Frontal cortex (tissue), 4 donors: Measurements from ENCODE around the gene AHSA1. TPM values are rescaled to one million over a fixed set of nuclear protein-coding genes. Genes with fewer than 3 reads are reported as not detected.
A peak's percentile ranks its signal among the peaks of the same experiment; 100 is the strongest.

Experiments
- DNase-seq, 2 donors: peaks; one replicate each; pipeline ENCODE4 v3.0.0; 2012; ENCODE audit warnings: low spot score in 2 of 2
- FAIRE-seq: peaks from 2 replicates; lab custom pipeline; 2012; peaks lifted over from hg19 to GRCh38; lab: Jason Lieb, UNC
- total RNA-seq: library from RNA; depleted of rRNA; stranded (reverse); fragments of >200 nt; gene quantifications from one replicate; pipeline ENCODE4 v1.2.3, GENCODE V29; 2014
- donor health status: control.
- donor health status: control.
- donor health status: control.

AHSA1 gene
- total RNA-seq, 1 donor from 2014 or later = 107 TPM

GRCh38 chr14:77470224-77470870 lies 12.5 kb downstream of the AHSA1 start:
- FAIRE-seq = no peak
- DNase-seq = no peak

DNA sequence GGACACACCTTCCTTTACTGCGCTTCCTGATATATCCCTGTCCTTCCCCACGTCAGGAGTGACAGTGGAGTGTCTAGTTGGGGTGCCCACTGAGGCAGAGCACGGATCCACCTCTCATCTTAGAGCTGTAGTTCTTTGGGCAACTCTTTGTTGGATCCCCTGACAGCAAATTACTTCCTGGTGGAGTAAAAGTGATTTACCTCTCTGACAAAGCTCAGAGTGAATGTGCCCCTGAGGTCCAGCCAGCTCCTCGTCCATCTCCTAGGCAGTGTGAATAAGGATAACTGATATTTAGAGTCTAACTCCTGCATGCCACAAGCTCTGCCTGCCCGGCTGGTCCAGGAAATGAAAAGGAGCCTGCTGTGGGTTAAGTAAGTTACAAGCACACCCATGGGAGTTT lies 16.0 kb downstream of the AHSA1 start:
- no peak for FAIRE-seq
- DNase-seq = no peak

DNA sequence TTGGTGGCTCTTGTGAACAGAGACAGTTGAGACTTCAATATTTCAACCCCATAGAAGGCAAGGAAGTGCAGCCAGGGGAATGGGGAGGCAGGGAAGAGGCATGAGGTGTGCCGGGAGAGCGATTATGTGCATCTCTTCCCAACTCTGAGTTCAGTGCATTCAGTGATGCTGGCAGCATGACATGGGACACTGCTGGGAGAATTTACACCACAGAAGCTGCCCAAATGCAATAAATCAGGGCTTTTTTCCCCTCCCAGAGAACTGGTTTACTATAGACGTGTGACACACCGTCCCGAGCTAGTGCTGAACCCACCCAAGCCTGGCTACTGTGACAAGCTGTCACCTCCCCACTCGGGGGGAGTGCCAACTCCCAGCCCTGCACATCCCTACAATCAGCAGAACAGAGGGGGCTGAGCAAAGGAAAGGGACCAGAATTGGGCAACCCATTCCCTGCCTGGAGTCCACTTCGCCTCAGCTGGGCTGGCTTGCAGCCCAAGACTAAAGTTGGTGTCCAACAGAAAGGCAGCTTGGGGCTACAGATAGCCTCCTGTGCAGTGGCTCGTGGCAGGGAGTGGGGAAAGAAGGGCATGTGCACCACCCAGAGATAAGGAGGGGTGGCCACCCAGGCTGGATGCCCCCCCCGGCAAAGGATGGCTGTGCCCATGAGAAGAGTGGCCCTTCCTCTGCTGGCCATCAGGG lies 16.7 kb downstream of the AHSA1 start:
- no peak for FAIRE-seq
- DNase-seq = no peak

DNA sequence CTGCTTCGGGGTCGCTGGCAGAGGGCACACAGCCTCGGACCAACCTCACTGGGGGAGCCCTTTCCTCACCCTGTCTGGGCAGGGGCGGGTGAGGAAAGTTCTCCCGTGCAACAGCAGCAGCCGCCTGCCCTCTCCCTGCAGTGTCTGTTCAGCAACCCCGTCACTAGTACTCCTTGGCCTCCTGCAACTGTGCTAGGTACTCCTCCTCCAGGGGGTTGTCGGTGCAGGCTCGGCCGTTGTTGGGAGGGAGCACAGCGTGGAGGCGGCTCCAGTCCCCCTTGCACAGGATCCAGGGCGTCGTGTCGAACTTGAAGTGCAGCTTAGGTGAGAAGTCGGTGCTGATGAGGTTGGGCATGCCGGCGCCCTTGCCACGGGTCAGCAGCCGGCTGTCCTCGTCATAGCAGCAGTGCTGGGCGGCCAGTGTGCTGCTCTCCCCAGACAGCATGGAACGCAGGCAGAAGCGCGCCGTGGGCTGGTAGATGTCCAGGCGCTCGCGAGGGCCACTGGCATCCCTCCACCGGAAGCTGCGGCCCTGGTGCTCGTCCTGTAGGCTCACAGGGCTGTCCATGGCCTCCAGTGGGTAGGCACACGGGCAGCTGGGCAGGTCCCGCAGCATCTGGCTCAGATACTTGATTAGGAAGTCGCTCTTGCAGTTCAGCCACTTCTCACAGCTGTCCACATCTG lies 17.7 kb downstream of the AHSA1 start:
- no peak for FAIRE-seq
- DNase-seq = no peak

- FAIRE-seq = no peak
- no peak for DNase-seq
These were observed 20.1 kb downstream of the AHSA1 start for GRCh38 chr14:77478029-77478428.

DNA sequence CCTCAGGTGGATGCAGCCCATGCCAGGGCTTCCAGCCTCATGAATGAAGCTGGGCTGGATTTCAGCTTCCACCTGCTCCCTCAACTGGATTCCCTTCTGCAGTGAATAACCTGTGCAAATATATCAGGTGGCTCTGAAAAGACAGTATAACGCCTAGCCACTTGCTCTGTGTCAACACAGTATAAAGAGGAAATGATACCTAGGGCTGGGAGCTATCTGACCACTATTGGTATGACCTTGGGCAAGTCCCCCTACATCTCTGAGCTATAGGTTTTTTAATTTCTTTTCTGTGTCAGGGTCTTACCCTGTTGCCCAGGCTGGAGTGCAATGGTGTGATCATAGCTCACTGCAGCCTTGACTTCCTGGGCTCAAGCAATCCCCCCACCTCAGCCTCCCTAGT lies 20.9 kb downstream of the AHSA1 start:
- FAIRE-seq (no peak), DNase-seq (no peak)

DNA sequence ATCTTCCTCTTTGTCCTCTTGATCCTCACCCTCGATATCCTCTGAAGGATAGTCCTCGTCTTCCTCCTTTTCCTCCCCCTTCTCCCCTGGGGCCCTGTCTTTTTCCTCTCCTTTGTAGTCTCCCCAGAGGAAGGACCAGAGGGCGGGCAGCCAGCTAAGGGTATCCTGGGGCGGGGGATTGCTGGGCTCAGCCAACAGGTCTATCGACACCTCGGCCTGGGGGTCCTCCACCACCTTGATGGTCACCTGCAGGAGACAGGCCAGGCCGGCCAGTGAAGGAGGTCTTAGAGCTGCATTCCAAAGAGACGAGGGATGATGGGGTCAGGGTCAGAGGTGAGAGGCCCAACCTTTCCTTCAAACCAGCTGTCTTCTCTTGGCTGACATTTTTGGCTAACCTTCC lies 24.5 kb downstream of the AHSA1 start:
- FAIRE-seq = no peak

GRCh38 chr14:77485256-77485655 lies 27.4 kb downstream of the AHSA1 start:
- FAIRE-seq (no peak), DNase-seq (no peak)

More for the DNA sequence above, 24.5 kb downstream of the AHSA1 start:
- no peak for DNase-seq

DNA sequence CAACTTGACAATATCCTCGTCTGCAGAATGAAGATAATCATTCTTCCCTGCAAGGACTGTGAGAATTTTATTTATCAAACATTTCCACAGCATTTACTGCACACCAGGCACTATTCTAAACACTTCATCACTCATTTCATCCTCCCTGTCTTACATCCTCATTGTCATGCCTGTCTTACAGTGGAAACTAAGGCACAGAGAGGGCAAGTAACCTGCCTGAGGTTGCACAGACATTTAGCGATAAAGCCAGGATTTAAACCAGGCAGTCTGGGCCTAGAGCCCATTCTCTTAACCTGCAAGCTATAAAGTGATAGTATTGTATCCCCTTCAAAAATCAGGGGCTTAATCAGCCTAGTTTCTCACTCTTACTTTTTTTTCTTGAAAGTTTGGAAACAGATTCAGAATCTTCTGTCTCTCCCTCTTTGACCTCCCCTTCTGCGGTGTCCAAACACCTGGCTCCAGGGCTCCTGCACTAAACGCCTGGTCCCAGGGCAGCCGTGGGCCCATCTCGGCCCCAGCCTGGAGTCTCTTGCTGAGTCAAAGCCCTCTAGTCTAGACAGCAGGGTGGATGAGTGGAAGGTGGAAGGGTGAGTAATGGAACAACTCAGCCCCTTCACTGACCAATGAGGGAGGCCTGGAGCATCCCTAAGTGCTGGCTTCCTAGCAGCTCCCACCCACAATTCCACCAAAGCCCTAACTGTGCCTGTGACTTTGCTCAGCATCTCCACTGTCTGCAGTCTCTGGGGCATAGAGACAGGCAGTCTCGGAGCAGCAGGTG lies 28.2 kb downstream of the AHSA1 start:
- FAIRE-seq (no peak), DNase-seq (no peak)

DNA sequence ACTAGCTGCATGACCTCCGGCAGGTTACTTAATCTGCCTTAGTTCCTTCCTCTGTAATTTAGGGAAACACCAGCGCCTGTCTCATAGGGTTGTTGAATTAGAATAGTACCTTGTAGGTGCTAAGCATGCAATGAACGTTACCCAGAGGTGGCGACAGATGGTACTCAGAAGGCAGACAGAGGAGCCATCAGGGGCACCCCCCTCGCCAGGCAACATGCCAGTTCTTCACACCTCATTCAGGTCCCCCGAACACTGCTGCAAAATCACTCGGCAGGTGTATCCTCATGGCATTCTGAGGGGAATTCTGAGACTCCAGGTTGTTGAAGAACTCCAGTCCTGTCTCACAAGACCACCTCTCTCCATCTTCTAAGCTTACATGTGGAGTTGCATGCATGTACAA lies 30.7 kb downstream of the AHSA1 start:
- DNase-seq = no peak
- no peak for FAIRE-seq

DNA sequence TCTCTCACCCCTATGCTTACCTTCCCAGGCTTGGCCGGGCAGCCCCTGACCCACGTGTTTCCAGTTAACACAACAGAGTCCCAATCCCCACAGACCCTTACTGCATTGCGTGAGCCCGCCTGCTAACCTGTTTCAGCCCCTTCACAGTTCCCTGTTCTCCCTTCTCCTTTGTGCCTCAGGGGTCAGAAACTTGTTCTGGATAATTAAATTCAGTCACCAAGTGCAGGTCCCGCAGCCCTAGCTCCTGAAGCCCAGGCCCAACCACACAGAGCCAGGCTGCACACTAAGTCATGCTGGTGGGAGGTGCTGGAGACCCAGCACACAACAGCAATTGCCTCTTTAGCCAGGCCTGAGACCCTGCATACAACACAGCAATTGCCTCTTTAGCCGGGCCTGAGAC lies 31.1 kb downstream of the AHSA1 start:
- DNase-seq (no peak), FAIRE-seq (no peak)

GRCh38 chr14:77490347-77490986 lies 32.6 kb downstream of the AHSA1 start:
- DNase-seq (no peak), FAIRE-seq (no peak)

- FAIRE-seq = no peak
- no peak for DNase-seq
These were observed 33.2 kb downstream of the AHSA1 start for GRCh38 chr14:77491056-77491455.

DNA sequence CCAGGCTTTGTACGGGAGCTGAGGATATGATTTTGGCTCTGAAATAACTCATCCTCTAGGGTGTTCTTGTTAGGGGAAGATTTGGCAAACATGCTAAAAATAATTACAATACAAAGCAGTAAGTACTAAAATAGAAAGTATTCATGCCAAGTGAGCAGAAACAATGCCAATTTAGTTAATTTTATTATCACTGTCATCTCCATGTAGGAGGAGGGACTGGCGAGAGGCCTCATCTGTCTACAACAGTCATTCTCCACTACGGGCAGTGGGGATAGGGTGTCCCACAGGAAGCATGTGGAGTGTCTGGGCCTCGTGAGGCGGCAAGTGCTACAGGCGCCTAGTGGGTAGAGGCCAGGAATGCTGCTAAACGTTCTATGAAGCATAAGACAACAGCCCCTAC lies 37.4 kb downstream of the AHSA1 start:
- FAIRE-seq = no peak
- DNase-seq = no peak

GRCh38 chr14:77498120-77498979 lies 40.5 kb downstream of the AHSA1 start, which contains the start of gene ISM2:
Gene ISM2, minus strand, starts transcription at chr14:77498816. Its CDS starts 23 bp downstream, at chr14:77498793.
- peak; percentile 61 to 72 for DNase-seq
- FAIRE-seq = no peak

GRCh38 chr14:77498984-77499527 lies 41.2 kb downstream of the AHSA1 start:
- FAIRE-seq (no peak), DNase-seq (peak; percentile 36 to 42)

- DNase-seq (no peak), FAIRE-seq (no peak)
These were observed 44.4 kb downstream of the AHSA1 start for GRCh38 chr14:77502109-77502782.

DNA sequence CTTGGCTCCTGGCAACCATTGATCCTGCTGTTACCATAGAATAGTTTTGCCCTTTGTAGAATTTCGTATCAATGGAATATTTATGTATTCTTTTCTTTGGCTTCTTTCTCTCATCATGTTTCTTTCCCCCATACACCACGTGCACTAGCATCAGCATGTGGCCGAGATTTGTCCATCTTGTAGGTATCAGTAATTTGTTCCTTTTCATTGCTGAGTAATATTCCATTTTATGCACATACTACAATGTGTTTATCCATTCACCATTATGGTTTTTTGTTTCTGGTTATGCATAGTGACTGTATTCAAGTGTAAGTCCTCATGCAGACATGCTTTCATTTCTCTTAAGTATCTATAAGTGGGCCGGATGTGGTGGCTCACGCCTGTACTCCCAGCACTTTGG lies 45.2 kb downstream of the AHSA1 start:
- FAIRE-seq (no peak), DNase-seq (no peak)
